ENCODE data around the gene INCENP. TPM values are rescaled to one million over a fixed set of nuclear protein-coding genes. Genes with fewer than 3 reads are reported as not detected.
A peak's percentile ranks its signal among the peaks of the same experiment; 100 is the strongest.
"Not testable (repeated sequence)": the region's sequence is repeated elsewhere in the genome, so short reads cannot be mapped to it uniquely, and the experiment has no call there.

The INCENP gene
- 100 to 1,000 TPM; 142 to 153 TPM for total RNA-seq

DNA sequence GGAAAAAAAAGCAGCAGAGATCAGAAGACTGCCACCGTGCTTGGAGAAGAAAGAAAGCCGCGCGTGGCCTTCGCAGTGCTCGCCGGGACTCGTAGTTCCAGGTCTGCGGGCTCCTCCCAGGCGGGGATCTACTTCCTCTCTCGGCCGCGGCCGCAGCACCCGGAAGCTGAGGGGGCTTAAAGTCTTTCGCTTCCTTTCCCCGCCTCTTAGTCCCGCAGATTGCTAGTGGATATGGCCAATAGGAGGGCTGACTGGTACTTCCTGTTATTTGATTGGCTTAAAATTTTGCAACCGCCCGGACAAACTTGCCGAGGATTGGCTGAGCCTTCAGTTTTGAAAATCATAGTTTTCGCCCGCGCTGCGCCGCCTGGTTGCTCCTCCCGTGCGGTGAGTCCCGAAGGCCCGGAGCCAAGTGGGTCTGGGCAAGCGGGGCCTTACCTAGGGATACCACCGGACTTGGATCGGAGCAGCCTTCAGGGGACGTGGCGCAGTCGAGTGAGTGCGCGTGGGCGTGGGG lies at the start of gene INCENP:
Gene INCENP, plus strand, starts transcription at position 343 of the 517 bp plus-strand sequence. CDS start 4,151 bp downstream, outside the sequence.
- H3K27ac Mint-ChIP-seq = peak within 1 kb of the TSS; percentile 93
- H3K36me3 Mint-ChIP-seq = peaks cover 15% of the 10 kb centered on the region
- peak; percentile 90 for DNase-seq
- POLR2A ChIA-PET = interaction anchor here (0.6 to 2.2 kb wide), 5 partner anchors 11 to 308 kb away, joined by 3 to 9 read pairs (median 4); partner anchors contain the start of gene FTH1
- H3K4me1 Mint-ChIP-seq = peaks cover 22% of the 10 kb centered on the region
- H3K27me3 Mint-ChIP-seq = peaks cover 5% of the 10 kb centered on the region
- H3K9me3 Mint-ChIP-seq = no peaks in the 10 kb centered on the region
- ATAC-seq (ENCODE audit: low read depth) = peak; percentile 99
- H3K4me3 Mint-ChIP-seq = peak within 1 kb of the TSS; percentile 99

DNA sequence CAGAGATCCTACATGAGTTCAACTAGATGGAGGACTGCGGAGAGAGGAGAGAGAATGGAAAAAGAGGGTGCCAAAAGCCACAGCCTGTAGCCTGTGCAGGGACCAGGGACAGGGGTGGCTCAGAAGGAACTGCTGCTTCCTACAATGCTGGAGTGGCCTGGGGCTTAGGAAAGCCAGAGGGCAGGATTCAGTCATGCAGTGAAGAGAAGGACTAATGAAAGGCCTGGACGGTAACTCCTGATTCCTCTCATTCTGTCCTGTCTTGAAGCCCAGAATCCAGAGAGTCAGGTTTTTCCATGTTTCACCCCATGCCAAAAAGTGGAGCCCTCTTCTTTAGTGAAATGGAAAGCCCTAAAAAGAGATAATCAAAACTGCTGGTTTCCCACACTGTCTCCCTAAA lies 48.4 kb upstream of the INCENP start:
- POLR2A ChIA-PET = no interaction called here
- Mint-ChIP-seq H3K4me3 (no peak overlapping the region), H3K9me3 (no peaks in the 10 kb centered on the region), H3K4me1 (no peaks in the 10 kb centered on the region), H3K27me3 (peaks cover 2% of the 10 kb centered on the region), H3K27ac (no peak overlapping the region), H3K36me3 (no peaks in the 10 kb centered on the region)
- DNase-seq (no peak), ATAC-seq (ENCODE audit: low read depth) (no peak)

DNA sequence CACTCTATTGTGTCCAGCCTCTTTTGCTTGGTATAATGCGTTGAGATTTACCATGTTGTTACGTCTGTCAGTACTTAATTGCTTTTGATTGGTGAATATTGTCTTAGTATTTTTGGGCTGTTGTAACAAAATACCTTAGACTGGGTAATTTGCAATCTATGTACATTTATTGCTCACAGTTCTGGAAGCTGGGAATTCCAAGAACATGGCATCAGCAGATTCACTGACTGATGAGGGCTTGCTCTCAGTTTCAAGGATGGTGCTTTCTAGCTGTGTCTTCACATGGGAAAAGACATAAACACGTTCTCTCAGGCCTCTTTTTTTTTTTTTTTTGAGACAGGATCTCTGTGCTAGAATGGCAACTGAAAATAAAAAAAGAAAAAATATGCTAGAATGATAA lies 46.7 kb upstream of the INCENP start:
- DNase-seq (no peak), ATAC-seq (ENCODE audit: low read depth) (no peak)
- Mint-ChIP-seq H3K9me3 (no peaks in the 10 kb centered on the region), H3K36me3 (no peaks in the 10 kb centered on the region), H3K27me3 (peaks cover 2% of the 10 kb centered on the region), H3K4me3 (no peak overlapping the region), H3K4me1 (peaks cover 6% of the 10 kb centered on the region), H3K27ac (no peak overlapping the region)
- POLR2A ChIA-PET = no interaction called here

DNA sequence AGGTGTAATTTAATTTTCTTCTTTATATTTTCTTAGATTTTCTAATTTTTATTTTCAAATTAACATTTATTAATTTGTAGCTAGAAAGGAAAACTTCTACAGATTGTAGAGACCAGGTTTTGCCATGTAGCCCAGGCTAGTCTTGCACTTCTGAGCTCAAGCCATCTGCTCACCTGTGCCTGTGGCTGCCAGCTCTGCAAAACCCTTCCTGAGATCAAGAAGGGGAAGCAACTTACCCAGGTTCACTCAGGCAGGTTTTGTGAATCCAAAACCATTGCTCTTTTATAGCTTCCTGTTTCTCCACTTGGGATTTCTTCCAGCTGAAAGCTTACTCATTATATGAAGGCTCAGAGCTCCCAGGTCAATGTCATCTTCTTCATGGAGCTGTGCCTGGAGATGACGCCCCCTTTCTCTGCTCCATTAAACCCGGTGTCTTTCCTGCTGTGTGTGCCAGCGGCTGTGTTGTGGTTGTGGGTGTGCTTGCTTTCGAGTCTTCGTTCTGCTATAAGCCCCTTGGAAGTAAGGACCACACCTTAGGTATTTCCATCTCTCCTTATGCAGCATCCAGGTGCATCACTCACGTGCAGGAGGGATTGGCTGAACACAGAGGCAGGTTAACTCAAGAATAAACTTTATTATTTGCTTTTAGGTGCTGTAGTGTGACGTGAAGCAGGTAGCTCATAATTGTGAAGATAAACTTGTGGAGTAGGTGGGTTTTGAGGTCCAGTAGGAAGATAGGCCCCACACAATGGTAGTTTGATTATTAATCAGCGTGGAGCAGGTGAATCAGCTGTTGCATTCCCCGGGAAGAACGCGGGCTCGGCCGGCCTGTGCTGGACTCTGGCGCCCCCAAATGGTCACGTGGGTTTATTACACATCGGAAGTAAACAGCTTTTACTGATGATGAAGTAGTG lies 42.2 kb upstream of the INCENP start:
- no peaks in the 10 kb centered on the region for H3K36me3 Mint-ChIP-seq
- peaks cover 7% of the 10 kb centered on the region for H3K4me1 Mint-ChIP-seq
- H3K27ac Mint-ChIP-seq = no peak overlapping the region
- peak; percentile 52 for ATAC-seq (ENCODE audit: low read depth)
- H3K27me3 Mint-ChIP-seq = peaks cover 4% of the 10 kb centered on the region
- peak; percentile 79 for DNase-seq
- no peaks in the 10 kb centered on the region for H3K9me3 Mint-ChIP-seq
- peak overlapping the region; percentile 43 for H3K4me3 Mint-ChIP-seq
- POLR2A ChIA-PET = interaction anchor here (0.6 to 2.5 kb wide), 9 partner anchors 27 to 438 kb away, joined by 3 to 25 read pairs (median 4); partner anchors contain the start of genes FEN1, FTH1 and TMEM258

DNA sequence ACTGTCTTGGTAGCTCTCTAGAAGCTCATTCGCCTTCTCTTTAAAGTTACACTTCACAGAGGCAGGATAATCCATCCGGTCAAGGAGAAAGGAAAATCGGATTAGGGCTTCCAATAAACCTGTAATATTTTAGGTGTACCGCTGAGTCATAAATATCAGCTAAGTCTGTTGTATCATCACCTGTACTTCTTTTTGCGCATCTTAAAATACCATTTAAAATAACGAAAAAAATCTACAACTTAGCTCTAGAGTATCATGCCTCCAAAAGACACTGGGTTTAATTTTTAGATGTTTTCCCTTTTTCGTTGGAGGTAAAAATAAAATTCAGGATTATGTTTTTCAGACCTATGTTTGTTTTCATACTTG lies 41.5 kb upstream of the INCENP start:
- no peak for ATAC-seq (ENCODE audit: low read depth)
- H3K27ac Mint-ChIP-seq = no peak overlapping the region
- H3K36me3 Mint-ChIP-seq = no peaks in the 10 kb centered on the region
- DNase-seq = no peak
- peaks cover 7% of the 10 kb centered on the region for H3K4me1 Mint-ChIP-seq
- H3K9me3 Mint-ChIP-seq = no peaks in the 10 kb centered on the region
- POLR2A ChIA-PET = interaction anchor here (0.6 to 2.5 kb wide), 9 partner anchors 26 to 439 kb away, joined by 3 to 25 read pairs (median 4); partner anchors contain the start of genes FEN1, FTH1 and TMEM258
- peaks cover 4% of the 10 kb centered on the region for H3K27me3 Mint-ChIP-seq
- no peak overlapping the region for H3K4me3 Mint-ChIP-seq

DNA sequence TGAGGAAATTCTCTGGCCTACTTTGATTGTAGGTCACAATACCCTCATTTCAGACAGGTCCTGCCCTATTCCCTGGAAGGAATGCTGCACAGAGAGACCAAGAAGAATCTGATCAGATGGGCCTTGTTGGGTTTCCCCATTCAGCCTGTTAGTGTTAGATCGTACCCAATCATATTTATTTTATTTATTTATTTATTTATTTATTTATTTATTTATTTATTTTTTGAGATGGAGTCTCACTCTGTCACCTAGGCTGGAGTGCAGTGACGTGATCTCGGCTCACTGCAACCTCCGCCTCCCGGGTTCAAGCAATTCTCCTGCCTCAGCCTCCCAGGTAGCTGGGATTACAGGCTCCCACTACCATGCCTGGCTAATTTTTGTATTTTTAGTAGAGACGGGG lies 39.0 kb upstream of the INCENP start:
- POLR2A ChIA-PET = interaction anchor here (1.5 kb wide), 1 partner anchor 23 kb away, joined by 3 read pairs; no protein-coding TSS in a partner anchor
- H3K27me3 Mint-ChIP-seq; H3K27ac Mint-ChIP-seq; H3K4me3 Mint-ChIP-seq; H3K36me3 Mint-ChIP-seq; ATAC-seq (ENCODE audit: low read depth); H3K9me3 Mint-ChIP-seq; H3K4me1 Mint-ChIP-seq; DNase-seq: not testable (repeated sequence)

DNA sequence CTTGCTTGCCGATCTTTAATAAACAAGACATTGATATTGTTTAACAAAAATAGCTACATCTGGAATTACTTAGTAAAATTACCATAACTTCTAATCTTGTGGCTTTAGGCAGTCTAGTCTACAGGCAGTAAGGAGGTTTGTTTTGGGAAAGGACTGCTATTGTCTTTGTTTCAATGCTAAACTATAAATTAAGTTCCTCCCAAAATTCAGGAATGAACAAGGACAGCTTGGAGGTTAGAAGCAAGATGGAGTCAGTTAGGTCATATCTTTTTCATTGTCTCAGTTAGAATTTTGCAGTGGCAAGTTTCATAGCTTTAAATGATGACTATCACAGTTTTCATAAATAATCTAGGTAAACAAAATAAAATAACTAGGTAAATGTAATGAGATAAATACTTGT lies 36.1 kb upstream of the INCENP start:
- no peaks in the 10 kb centered on the region for H3K36me3 Mint-ChIP-seq
- no peak overlapping the region for H3K4me3 Mint-ChIP-seq
- peaks cover 2% of the 10 kb centered on the region for H3K27me3 Mint-ChIP-seq
- ATAC-seq (ENCODE audit: low read depth) (no peak), DNase-seq (no peak)
- H3K9me3 Mint-ChIP-seq = peaks cover 6% of the 10 kb centered on the region
- H3K27ac Mint-ChIP-seq = no peak overlapping the region
- POLR2A ChIA-PET = no interaction called here
- no peaks in the 10 kb centered on the region for H3K4me1 Mint-ChIP-seq

DNA sequence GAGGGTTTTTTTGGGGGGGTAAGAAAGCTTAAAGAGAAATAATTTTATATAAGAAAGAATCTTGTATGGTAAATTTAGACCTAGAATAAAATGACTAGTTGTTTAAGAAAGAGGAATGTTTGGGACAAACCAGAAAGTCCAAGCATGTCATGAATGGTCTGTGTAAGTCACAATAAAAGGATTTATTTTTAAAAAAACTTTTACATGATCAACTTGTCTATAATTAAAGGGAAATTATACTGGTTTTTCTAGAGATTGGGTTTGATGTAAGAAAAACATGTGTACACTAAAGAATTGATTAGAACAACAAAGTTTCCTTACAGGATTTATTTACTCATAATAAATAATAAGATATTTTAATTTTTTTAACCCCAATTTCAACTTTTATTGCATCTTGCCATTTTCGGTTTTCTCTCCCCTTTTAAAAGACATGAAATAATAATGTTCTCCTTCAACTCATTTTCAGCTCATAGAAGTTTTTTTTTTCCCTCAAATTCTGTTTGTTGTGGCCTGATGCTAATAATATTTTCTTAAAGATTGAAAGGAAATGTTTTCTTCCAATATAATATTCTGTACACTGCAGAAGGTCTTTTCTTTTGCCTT lies 35.4 kb upstream of the INCENP start:
- ATAC-seq (ENCODE audit: low read depth) (no peak), DNase-seq (no peak)
- no peaks in the 10 kb centered on the region for H3K36me3 Mint-ChIP-seq
- H3K9me3 Mint-ChIP-seq = peaks cover 6% of the 10 kb centered on the region
- POLR2A ChIA-PET = no interaction called here
- H3K27me3 Mint-ChIP-seq = peaks cover 5% of the 10 kb centered on the region
- no peak overlapping the region for H3K27ac Mint-ChIP-seq
- no peak overlapping the region for H3K4me3 Mint-ChIP-seq
- H3K4me1 Mint-ChIP-seq = no peaks in the 10 kb centered on the region

DNA sequence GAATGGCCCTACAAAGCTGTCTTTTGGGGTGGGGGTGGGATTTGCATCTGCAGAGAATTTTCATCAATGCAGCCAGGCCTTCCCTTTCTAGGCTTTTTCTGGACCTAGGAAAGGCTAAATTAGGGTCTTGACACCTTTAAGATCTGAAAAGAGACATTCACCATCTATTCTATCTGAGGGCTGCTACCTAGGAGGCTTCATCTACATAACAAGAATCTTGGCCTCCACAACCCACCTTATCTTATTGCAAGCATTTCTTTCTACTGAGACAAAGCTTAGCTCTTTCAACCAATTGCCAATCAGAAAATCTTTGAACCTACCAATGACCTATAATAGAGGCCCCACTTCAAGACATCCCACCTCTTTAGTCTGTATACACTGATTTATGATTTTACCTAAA lies 20.7 kb upstream of the INCENP start:
- DNase-seq (no peak), ATAC-seq (ENCODE audit: low read depth) (no peak)
- Mint-ChIP-seq H3K4me1 (peaks cover 14% of the 10 kb centered on the region), H3K36me3 (no peaks in the 10 kb centered on the region), H3K9me3 (no peaks in the 10 kb centered on the region), H3K27me3 (peaks cover 2% of the 10 kb centered on the region), H3K4me3 (no peak overlapping the region), H3K27ac (no peak overlapping the region)
- POLR2A ChIA-PET = interaction anchor here (0.7 kb wide), 1 partner anchor 233 kb away, joined by 4 read pairs; no protein-coding TSS in a partner anchor

DNA sequence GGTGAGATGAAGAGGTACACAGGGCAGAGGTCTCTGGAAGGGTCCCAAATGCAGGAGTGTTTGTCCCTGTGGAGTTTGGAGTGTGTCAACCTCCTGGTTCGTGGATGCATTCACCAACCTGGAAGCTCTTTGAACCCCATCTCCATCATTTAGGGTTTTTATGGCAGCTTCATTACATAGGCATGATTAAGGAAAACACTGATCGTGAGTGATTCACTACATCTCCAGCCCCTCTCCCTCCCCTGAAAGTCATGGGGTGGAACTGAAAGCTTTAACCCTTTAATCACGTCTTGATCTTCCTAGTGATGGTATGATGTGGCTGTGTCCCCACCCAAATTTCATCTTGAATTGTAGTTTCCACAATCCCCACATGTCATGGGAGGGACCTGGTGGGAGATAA lies 19.8 kb upstream of the INCENP start:
- Mint-ChIP-seq H3K27me3 (peaks cover 2% of the 10 kb centered on the region), H3K9me3 (no peaks in the 10 kb centered on the region), H3K36me3 (no peaks in the 10 kb centered on the region), H3K4me1 (peaks cover 14% of the 10 kb centered on the region), H3K27ac (no peak overlapping the region), H3K4me3 (no peak overlapping the region)
- POLR2A ChIA-PET = no interaction called here
- DNase-seq (no peak), ATAC-seq (ENCODE audit: low read depth) (no peak)

DNA sequence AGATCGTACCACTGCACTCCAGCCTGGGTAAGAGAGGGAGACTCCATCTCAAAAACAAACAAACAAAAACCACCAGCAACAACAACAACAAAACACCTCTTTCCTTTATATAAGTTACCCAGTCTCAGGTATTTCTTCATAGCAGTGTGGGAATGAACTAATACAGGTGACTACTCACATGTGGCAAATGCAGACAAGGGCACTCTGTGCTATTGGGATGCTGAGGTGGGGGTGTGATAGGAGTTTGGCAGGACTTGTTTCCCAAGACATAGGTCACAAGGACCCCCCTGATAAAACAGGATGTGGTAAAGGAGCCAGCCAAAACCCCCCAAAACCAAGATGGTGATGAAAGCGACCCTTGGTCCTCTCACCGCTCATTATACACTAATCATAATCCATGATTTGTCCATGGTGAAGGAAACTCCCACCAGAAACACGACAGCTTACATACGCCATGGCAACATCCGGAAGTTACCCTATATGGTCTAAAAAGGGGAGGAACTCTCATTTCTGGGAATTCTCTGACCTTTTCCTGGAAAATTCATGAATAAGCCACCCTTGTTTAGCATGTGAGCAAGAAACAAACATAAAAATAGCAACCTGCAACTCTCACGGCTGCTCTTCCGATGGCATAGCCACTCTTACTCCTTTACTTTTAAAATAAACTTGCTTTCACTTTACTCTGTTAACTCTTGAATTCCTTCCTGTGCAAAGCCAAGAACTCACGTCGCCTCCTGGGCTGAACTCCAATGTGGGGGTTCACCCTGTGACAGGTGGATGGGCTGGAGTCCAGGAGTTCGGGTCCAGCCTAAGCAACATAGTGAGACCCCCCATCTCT lies 18.8 kb upstream of the INCENP start:
- H3K27ac Mint-ChIP-seq = peak overlapping the region; percentile 83
- peaks cover 10% of the 10 kb centered on the region for H3K27me3 Mint-ChIP-seq
- peaks cover 14% of the 10 kb centered on the region for H3K4me1 Mint-ChIP-seq
- no peaks in the 10 kb centered on the region for H3K9me3 Mint-ChIP-seq
- H3K36me3 Mint-ChIP-seq = no peaks in the 10 kb centered on the region
- DNase-seq = no peak
- peak overlapping the region; percentile 80 for H3K4me3 Mint-ChIP-seq
- ATAC-seq (ENCODE audit: low read depth) = peak; percentile 65
- POLR2A ChIA-PET = interaction anchor here (1.9 kb wide), 1 partner anchor 137 kb away, joined by 6 read pairs; no protein-coding TSS in a partner anchor

DNA sequence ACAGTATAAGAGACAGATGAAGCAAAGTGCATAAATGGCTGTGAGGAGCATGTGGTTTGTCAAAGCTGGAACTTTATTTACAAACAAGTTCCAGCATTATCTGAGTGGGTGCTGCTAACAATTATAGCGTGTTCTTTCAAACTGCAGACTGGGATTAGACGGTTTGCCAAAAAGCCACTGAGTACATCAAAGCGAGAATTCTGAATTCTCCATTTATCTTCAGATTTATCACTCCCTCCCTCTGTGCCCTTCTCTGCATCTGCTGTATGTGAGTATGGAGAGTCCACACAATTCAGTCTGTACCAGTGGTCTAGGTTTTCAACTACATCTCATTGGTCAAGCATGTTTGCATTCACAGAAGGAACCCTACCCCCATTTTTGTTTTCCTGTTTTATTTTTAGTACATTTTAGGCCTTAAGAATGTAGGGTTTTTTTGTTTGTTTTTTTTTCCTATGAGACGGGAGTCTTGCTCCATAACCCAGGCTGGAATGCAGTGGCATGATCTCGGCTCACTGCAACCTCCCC lies 18.1 kb upstream of the INCENP start:
- H3K4me3 Mint-ChIP-seq = peak overlapping the region; percentile 80
- H3K27me3 Mint-ChIP-seq = peaks cover 10% of the 10 kb centered on the region
- POLR2A ChIA-PET = interaction anchor here (1.9 kb wide), 1 partner anchor 138 kb away, joined by 6 read pairs; no protein-coding TSS in a partner anchor
- DNase-seq (no peak), ATAC-seq (ENCODE audit: low read depth) (no peak)
- H3K36me3 Mint-ChIP-seq = no peaks in the 10 kb centered on the region
- H3K27ac Mint-ChIP-seq = peak overlapping the region; percentile 83
- H3K9me3 Mint-ChIP-seq = no peaks in the 10 kb centered on the region
- H3K4me1 Mint-ChIP-seq = peaks cover 14% of the 10 kb centered on the region

Measured in activated naive CD8-positive, alpha-beta T cell treated with anti-CD3 and anti-CD28 coated beads, Interleukin-2, amount 10 ng/mL, durations not matched to agents 7 days and 5 days (primary cell).